HUES48 (cell line): Measurements from ENCODE around the gene OR10A5.
"Not testable (repeated sequence)": the region's sequence is repeated elsewhere in the genome, so short reads cannot be mapped to it uniquely, and the experiment has no call there.

Experiments used
- H3K27ac ChIP-seq: one replicate; pipeline ENCODE4 v1.7.0; 2013; ENCODE audit warnings: low read depth, low read length, inconsistent platforms
- H3K27me3 ChIP-seq: 2 replicates; pipeline ENCODE4 v1.6.1; 2013; ENCODE audit warnings: mild to moderate bottlenecking, low read length; ENCODE audit not compliant: control insufficient read depth, insufficient read depth
- H3K36me3 ChIP-seq: 2 replicates; pipeline ENCODE4 v1.6.1; 2013; ENCODE audit warnings: low read length; ENCODE audit not compliant: control insufficient read depth, insufficient read depth
- H3K4me1 ChIP-seq: 2 replicates; pipeline ENCODE4 v1.6.1; 2013; ENCODE audit warnings: mild to moderate bottlenecking, low read length; ENCODE audit not compliant: control insufficient read depth, insufficient read depth
- H3K4me3 ChIP-seq: 2 replicates; pipeline ENCODE4 v1.5.1; 2013; ENCODE audit warnings: mild to moderate bottlenecking, low read depth, low read length
- H3K9ac ChIP-seq: 2 replicates; pipeline ENCODE4 v1.6.1; 2013; ENCODE audit warnings: mild to moderate bottlenecking, low read depth, low read length, moderate library complexity
- H3K9me3 ChIP-seq: 2 replicates; pipeline ENCODE4 v1.6.1; 2013; ENCODE audit warnings: low read length; ENCODE audit not compliant: control insufficient read depth, insufficient read depth

Gene OR10A5

DNA sequence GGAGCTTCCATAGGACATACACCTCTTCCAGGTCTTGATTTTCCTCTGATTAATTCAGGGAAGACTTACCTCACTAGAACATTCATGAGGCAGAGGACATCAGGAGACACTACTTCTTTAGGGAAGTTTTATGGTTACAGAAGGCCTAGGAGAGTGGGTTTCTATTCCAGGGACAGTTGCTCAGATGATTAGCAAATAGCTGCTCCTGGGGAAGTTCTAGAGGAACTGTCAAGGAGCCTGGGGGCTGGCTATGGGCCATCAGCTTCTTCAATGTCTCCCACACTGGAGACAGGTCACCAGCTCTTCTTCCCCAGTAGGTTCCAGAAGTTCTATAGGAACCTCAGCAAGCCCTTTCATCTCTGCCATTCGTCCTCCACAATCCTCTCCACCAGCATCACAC lies 11.5 kb upstream of the OR10A5 start:
- H3K9ac ChIP-seq, result no peak overlapping the region
- H3K36me3 ChIP-seq, result no peaks in the 10 kb centered on the region
- H3K9me3 ChIP-seq, result no peaks in the 10 kb centered on the region
- H3K27ac ChIP-seq, result no peak overlapping the region
- no peaks in the 10 kb centered on the region for H3K4me1 ChIP-seq
- no peak overlapping the region for H3K4me3 ChIP-seq
- no peaks in the 10 kb centered on the region for H3K27me3 ChIP-seq

DNA sequence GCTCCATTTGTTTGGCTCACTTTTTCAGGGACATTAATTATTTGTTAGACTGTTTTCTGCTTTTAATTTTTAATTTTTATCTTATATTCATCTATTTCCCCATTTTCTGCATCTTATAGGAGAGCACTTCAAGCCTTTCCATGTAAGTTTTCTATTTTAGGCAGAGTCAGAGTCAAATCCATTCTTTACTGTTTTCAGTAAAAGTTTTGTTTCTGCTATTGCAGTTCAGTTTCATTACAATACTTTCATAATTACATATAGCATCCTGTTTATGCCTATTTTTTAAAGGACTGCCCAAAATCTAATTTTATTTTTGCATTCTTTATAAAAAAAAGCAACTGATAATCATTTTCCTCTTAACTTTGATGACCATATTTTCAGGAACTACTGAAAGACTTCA lies 3.8 kb upstream of the OR10A5 start:
- no peak overlapping the region for H3K4me3 ChIP-seq
- no peaks in the 10 kb centered on the region for H3K36me3 ChIP-seq

DNA sequence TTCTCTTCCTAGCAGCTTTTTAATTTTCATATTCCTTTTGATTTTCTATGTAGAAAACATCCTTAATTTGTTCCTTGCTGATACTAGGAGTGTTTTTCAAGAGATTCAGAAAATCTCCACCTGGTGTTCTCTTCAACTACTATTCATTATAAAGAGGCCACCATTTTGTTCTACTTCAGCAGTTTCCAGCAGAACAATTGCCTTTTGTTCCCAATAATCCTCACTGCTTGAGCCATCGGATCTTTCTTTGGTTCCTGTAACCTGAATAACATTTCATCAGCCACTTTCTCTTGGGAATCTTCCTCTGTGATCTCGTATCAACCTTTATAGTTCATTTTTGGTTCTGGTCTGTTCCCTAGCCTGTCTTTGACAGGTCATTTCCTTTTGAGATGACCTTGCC lies 1.8 kb upstream of the OR10A5 start:
- Histone ChIP-seq H3K9me3 (no peaks in the 10 kb centered on the region; the same call in 1 of the 2 replicates), H3K9ac (0 out of 2 replicates have a peak overlapping the region, but pooled peaks have one; percentile 0), H3K36me3 (no peaks in the 10 kb centered on the region)

More for the DNA sequence above, 3.8 kb upstream of the OR10A5 start:
- Histone ChIP-seq H3K27me3 (no peaks in the 10 kb centered on the region), H3K9ac (no peak overlapping the region), H3K4me1 (peaks cover 11% of the 10 kb centered on the region), H3K9me3 (no peaks in the 10 kb centered on the region; the same call in 1 of the 2 replicates), H3K27ac (no peak overlapping the region)

DNA sequence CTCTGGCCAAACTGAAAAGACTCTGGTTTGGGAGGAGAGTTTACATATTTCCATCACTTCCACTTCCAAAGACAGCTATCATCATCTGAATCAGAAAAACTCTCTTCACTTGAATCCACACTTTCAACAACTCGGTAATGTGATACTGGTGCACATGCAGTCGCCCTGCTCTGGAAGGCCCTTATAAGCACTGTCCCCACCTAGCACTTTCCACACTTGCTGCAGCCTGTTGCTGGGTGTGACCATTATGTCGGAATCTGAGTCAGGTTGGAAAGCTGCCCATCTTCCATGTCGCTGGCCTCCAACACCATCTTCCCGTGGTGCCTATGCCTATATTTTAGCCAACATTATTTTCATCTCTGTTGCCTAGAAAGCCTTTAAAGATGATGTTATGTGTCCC lies 1.1 kb upstream of the OR10A5 start:
- Histone ChIP-seq H3K9me3 (peaks cover 1% of the 10 kb centered on the region; the same call in 1 of the 2 replicates), H3K27me3 (no peaks in the 10 kb centered on the region), H3K36me3 (no peaks in the 10 kb centered on the region), H3K4me1 (peaks cover 19% of the 10 kb centered on the region), H3K4me3 (no peak overlapping the region), H3K9ac (0 out of 2 replicates have a peak overlapping the region, but pooled peaks have one; percentile 0), H3K27ac (peak overlapping the region; percentile 59)

More for the DNA sequence above, 1.8 kb upstream of the OR10A5 start:
- H3K4me3 ChIP-seq, result no peak overlapping the region; the same call in 1 of the 2 replicates
- peaks cover 19% of the 10 kb centered on the region for H3K4me1 ChIP-seq
- H3K27ac ChIP-seq, result peak overlapping the region; percentile 59
- no peaks in the 10 kb centered on the region for H3K27me3 ChIP-seq

DNA sequence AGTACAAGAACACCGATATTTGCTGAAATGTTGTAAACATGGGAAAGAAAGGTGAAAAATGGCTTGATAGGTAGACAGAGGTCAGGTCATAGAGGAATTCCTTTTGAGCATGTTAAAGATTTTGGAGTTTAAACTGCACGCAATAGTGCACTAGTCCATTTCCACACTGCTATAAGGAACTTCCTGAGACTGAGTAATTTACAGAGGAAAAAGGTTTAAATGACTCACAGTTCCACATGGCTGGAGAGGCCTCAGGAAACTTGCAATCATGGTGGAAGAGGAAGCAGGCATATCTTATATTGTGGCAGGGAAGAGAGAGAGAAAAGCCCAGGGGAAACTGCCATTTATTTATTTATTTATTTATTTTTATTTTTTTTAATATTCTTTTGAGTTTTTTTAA lies 5.0 kb downstream of the OR10A5 start:
- Histone ChIP-seq H3K9me3 (peaks cover 7% of the 10 kb centered on the region; the same call in 1 of the 2 replicates), H3K27me3 (no peaks in the 10 kb centered on the region), H3K9ac (no peak overlapping the region), H3K27ac (no peak overlapping the region), H3K4me1 (peaks cover 8% of the 10 kb centered on the region), H3K36me3 (no peaks in the 10 kb centered on the region), H3K4me3 (no peak overlapping the region)

DNA sequence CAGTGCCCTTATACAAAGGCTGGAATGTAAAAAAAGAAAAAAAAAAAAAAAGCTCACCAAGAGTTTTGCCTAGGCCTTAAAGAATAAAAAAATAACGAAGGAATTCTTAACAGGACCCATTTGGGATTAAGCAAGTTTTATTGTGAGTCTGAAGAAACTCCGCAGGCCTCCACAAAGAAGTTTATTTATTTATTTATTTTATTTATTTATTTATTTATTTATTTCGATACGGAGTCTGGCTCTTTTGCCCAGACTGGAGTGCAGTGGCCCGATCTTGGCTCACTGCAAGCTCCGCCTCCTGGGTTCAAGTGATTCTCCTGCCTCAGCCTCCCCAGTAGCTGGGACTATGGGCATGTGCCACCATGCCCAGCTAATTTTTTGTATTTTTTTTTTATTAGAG lies 9.3 kb downstream of the OR10A5 start:
- not testable (repeated sequence) for H3K9ac ChIP-seq, H3K27me3 ChIP-seq, H3K4me3 ChIP-seq, H3K36me3 ChIP-seq, H3K4me1 ChIP-seq, H3K9me3 ChIP-seq, H3K27ac ChIP-seq

DNA sequence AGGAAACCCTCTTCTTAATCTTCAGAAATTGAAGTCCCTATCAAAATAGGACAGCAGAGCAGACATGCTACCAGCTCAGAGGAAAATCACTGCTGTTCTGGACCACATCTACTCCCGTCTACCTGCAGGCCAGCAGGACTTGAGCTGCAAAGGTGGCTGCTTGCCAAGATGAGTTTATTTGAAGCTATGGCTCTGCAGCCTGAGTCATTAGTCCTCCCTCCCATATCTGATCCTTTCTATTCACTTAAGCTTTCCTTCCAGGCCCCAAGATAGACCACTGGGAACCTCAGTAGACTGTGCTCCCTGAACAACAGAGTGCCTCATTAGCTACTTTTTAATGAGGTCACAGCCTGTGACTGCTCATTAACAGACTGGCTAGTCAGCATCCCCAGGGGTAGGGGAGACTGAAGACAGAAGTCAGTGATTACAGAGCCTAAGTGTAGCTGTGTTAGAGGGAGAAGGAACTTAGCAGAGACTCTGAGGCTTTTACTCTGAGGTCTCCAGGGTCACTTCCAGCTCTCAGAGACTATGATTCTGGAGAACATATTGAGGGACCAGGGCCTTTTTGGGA lies 10.6 kb downstream of the OR10A5 start:
- Histone ChIP-seq H3K9me3 (peaks cover 3% of the 10 kb centered on the region; the same call in 1 of the 2 replicates), H3K9ac (no peak overlapping the region), H3K27ac (no peak overlapping the region), H3K4me3 (no peak overlapping the region), H3K36me3 (no peaks in the 10 kb centered on the region), H3K27me3 (no peaks in the 10 kb centered on the region), H3K4me1 (no peaks in the 10 kb centered on the region)

DNA sequence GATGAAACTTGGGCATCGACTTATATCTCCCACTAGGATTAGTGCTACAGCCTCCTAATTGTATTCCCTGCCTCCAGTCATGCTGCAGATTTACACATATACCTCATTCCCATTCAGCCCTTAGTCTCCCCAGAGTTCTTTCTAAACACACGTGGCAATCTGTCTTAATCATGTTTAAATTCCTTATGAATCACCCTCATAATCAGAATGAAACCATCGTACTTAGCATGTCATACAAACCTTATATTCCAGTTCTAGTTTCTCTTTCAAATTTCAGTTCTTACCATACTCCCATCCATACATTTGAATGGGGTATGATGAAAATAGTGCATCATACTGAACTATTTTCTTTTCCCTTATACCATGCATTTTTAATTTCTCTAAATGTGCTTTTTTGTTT lies 11.4 kb downstream of the OR10A5 start:
- Histone ChIP-seq H3K9me3 (peaks cover 3% of the 10 kb centered on the region; the same call in 1 of the 2 replicates), H3K4me3 (no peak overlapping the region), H3K27me3 (no peaks in the 10 kb centered on the region), H3K9ac (no peak overlapping the region), H3K36me3 (no peaks in the 10 kb centered on the region), H3K27ac (no peak overlapping the region), H3K4me1 (no peaks in the 10 kb centered on the region)

DNA sequence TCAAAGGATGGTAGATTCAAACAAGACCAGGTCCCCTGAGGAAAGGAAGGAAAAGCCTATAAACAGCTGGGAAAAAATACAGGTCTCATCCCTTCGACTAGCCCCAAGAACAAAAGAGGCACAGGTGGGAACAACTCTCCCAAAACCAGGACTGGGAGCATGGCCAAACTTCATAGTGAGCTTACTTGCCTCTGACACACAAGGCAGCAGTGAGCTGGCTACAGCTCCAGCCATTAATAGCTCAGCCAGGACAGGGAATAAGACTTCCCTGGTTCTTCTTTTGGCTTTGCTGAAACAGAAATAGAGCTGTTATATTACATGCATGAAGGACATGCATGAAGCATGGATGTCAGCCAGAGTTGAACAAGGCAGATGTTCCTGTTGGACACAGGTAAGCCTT lies 17.5 kb downstream of the OR10A5 start, which contains the start of gene OR10A2:
OR10A2 (plus strand) TSS at position 97 of the 400 bp plus-strand sequence. CDS start 6,698 bp downstream, outside the sequence.
- Histone ChIP-seq H3K9me3 (no peaks in the 10 kb centered on the region), H3K9ac (no peak within 1 kb of the TSS), H3K36me3 (no peaks in the 10 kb centered on the region), H3K27ac (no peak within 1 kb of the TSS), H3K4me3 (no peak within 1 kb of the TSS), H3K4me1 (no peaks in the 10 kb centered on the region), H3K27me3 (no peaks in the 10 kb centered on the region)

DNA sequence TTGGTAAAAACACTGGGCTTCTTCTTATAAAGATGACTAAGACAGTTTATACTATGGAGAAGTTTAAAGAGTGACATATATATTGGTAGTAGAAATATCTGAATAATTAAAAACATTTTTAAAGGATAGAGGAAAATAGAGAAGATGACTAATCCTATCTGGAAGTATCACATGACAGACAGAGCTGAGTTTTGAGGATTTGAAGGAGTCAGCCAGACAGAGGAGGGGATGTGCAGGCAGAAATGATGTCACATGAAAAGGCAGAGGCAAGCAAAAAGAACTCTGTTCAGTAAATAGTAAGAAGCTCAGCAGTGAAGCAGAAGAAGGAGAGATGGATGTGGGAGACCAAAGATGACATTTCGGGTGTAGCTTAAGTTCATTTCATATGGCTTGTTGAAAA lies 19.0 kb downstream of the OR10A5 start:
- H3K4me3 ChIP-seq, result no peak overlapping the region
- H3K4me1 ChIP-seq, result no peaks in the 10 kb centered on the region
- no peak overlapping the region for H3K9ac ChIP-seq
- no peaks in the 10 kb centered on the region for H3K9me3 ChIP-seq
- H3K27ac ChIP-seq, result no peak overlapping the region
- no peaks in the 10 kb centered on the region for H3K36me3 ChIP-seq
- H3K27me3 ChIP-seq, result no peaks in the 10 kb centered on the region

DNA sequence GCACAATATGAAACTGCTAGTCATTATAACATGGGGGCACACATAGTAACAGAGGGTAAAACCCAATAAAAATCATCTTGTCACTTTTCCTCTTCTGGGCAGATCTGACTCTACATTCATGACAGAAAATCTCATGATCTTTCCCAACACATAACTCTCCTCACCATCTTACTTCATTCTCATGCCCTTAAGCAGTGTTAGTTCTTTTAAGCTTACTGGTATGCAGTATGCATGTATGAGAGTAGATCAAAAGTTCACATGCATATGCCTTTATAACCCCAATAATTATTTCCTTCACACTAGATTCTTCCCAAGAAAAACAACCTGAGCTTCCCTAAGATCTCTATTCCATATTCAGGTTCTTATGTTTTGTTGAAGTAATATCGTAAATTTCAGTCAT lies 25.8 kb downstream of the OR10A5 start:
- H3K27me3 ChIP-seq, result no peaks in the 10 kb centered on the region
- no peak overlapping the region for H3K27ac ChIP-seq
- H3K4me3 ChIP-seq, result no peak overlapping the region
- H3K9me3 ChIP-seq, result no peaks in the 10 kb centered on the region
- H3K4me1 ChIP-seq, result no peaks in the 10 kb centered on the region
- H3K9ac ChIP-seq, result no peak overlapping the region
- H3K36me3 ChIP-seq, result no peaks in the 10 kb centered on the region
